Suprapubic skin (tissue), 4 donors: Measurements from ENCODE around the gene CENPO. TPM values are rescaled to one million over a fixed set of nuclear protein-coding genes. Genes with fewer than 3 reads are reported as not detected.

Source experiments
- DNase-seq, 2 donors: peaks; one replicate each; pipeline ENCODE4 v3.0.0-alpha.2; 2019; ENCODE audit warnings: low spot score in 2 of 2
- H3K27ac ChIP-seq: fragments of 200-600 bp; sonication (generic); one replicate; pipeline ENCODE4 v1.5.1; 2019
- H3K27me3 ChIP-seq: fragments of 200-600 bp; sonication (generic); one replicate; pipeline ENCODE4 v1.5.1; 2019
- H3K36me3 ChIP-seq: fragments of 200-600 bp; sonication (generic); one replicate; pipeline ENCODE4 v1.5.1; 2019
- H3K4me1 ChIP-seq: fragments of 200-600 bp; sonication (generic); one replicate; pipeline ENCODE4 v1.5.1; 2019
- H3K4me3 ChIP-seq: fragments of 200-600 bp; sonication (generic); one replicate; pipeline ENCODE4 v1.5.1; 2019; ENCODE audit warnings: mild to moderate bottlenecking
- H3K9me3 ChIP-seq: fragments of 200-600 bp; sonication (generic); one replicate; pipeline ENCODE4 v1.5.1; 2019
- CTCF ChIP-seq, 2 donors: fragments of 200-600 bp in 1 of 2; fragments of 450-650 bp in 1 of 2; sonication (generic) in 1 of 2; IDR thresholded peaks; one replicate each; pipeline ENCODE4 v1.5.1; 2016 to 2019; ENCODE audit warnings: antibody characterized with exemption in 2 of 2, mild to moderate bottlenecking in 1 of 2, moderate library complexity in 1 of 2
- EP300 ChIP-seq: sonication (generic); formaldehyde crosslinking; IDR thresholded peaks from one replicate; pipeline ENCODE4 v1.6.1; 2017; ENCODE audit warnings: antibody characterized with exemption
- POLR2A ChIP-seq, 2 donors: fragments of 450-650 bp; IDR thresholded peaks; one replicate each; pipeline ENCODE4 v1.6.1; 2017; ENCODE audit warnings: antibody characterized with exemption in 2 of 2, mild to moderate bottlenecking in 2 of 2, moderate library complexity in 2 of 2
- POLR2AphosphoS5 ChIP-seq, 3 donors: sonication (generic); formaldehyde crosslinking; IDR thresholded peaks; one replicate each; pipeline ENCODE4 v1.6.1; 2017; ENCODE audit warnings: antibody characterized with exemption in 3 of 3
- WGBS: methylation state at CpG from one replicate; pipeline ENCODE4 v1.1.5; 2018; 5-methylcytosine and 5-hydroxymethylcytosine counted together
- total RNA-seq, 4 donors: library from RNA; depleted of rRNA; stranded (reverse); fragments of >200 nt; gene quantifications; one replicate each; pipeline ENCODE4 v1.1.0, GENCODE V29; 2016

The CENPO gene
- total RNA-seq, 4 donors from 2014 or later = 3.5 to 12.2 (median 7.7) TPM

GRCh38 chr2:24853996-24854395, 60.8 kb downstream of the CENPO start:
- H3K4me1 ChIP-seq = peaks cover 11% of the 10 kb centered on the region
- TF ChIP-seq POLR2A (IDR thresholded peaks at IDR 0.05) = no peak
- no peak for TF ChIP-seq EP300
- H3K27ac ChIP-seq = peak overlapping the region; percentile 80
- no peaks in the 10 kb centered on the region for H3K27me3 ChIP-seq
- H3K9me3 ChIP-seq = no peaks in the 10 kb centered on the region
- 83% methylated on average over 3 of the region's 3 CpGs for WGBS
- H3K36me3 ChIP-seq = no peaks in the 10 kb centered on the region
- no peak for DNase-seq
- H3K4me3 ChIP-seq = no peak overlapping the region

- WGBS = 56% methylated on average over 8 of the region's 8 CpGs
- TF ChIP-seq EP300 (no peak), POLR2AphosphoS5 (IDR thresholded peaks at IDR 0.05) (no peak), POLR2A (IDR thresholded peaks at IDR 0.05) (no peak), CTCF (IDR thresholded peaks at IDR 0.05) (no peak)
Observed at GRCh38 chr2:24855022-24855622, 61.9 kb downstream of the CENPO start.

GRCh38 chr2:24855726-24856125, 62.5 kb downstream of the CENPO start:
- peak overlapping the region; percentile 80 for H3K27ac ChIP-seq
- H3K4me1 ChIP-seq = peaks cover 11% of the 10 kb centered on the region
- H3K36me3 ChIP-seq = no peaks in the 10 kb centered on the region
- H3K4me3 ChIP-seq = no peak overlapping the region
- WGBS = 50% methylated on average over 2 of the region's 4 CpGs
- TF ChIP-seq EP300 (no peak), POLR2AphosphoS5 (IDR thresholded peaks at IDR 0.05) (no peak), POLR2A (IDR thresholded peaks at IDR 0.05) (no peak), CTCF (IDR thresholded peaks at IDR 0.05) (no peak)
- no peak for DNase-seq
- H3K9me3 ChIP-seq = no peaks in the 10 kb centered on the region
- no peaks in the 10 kb centered on the region for H3K27me3 ChIP-seq

More at GRCh38 chr2:24855022-24855622, 61.9 kb downstream of the CENPO start:
- H3K27me3 ChIP-seq = no peaks in the 10 kb centered on the region
- H3K9me3 ChIP-seq = no peaks in the 10 kb centered on the region
- peaks cover 11% of the 10 kb centered on the region for H3K4me1 ChIP-seq
- no peak for DNase-seq
- H3K27ac ChIP-seq = peak overlapping the region; percentile 80
- H3K36me3 ChIP-seq = no peaks in the 10 kb centered on the region
- no peak overlapping the region for H3K4me3 ChIP-seq

GRCh38 chr2:24856791-24857211, 63.6 kb downstream of the CENPO start:
- 46% methylated on average over 4 of the region's 5 CpGs for WGBS
- Histone ChIP-seq H3K27ac (peak overlapping the region; percentile 80), H3K27me3 (no peaks in the 10 kb centered on the region), H3K4me1 (peaks cover 11% of the 10 kb centered on the region), H3K9me3 (no peaks in the 10 kb centered on the region), H3K4me3 (no peak overlapping the region), H3K36me3 (no peaks in the 10 kb centered on the region)
- TF ChIP-seq POLR2AphosphoS5 (IDR thresholded peaks at IDR 0.05) = no peak
- no peak for TF ChIP-seq POLR2A (IDR thresholded peaks at IDR 0.05)
- TF ChIP-seq CTCF (IDR thresholded peaks at IDR 0.05) = no peak
- no peak for TF ChIP-seq EP300
- no peak for DNase-seq

- H3K27ac ChIP-seq = no peak overlapping the region
- WGBS = 84% methylated on average over 6 of the region's 6 CpGs
- H3K4me3 ChIP-seq = no peak overlapping the region
- H3K4me1 ChIP-seq = peaks cover 11% of the 10 kb centered on the region
- H3K9me3 ChIP-seq = no peaks in the 10 kb centered on the region
- H3K36me3 ChIP-seq = no peaks in the 10 kb centered on the region
- DNase-seq = no peak
- no peaks in the 10 kb centered on the region for H3K27me3 ChIP-seq
- TF ChIP-seq POLR2AphosphoS5 (IDR thresholded peaks at IDR 0.05) (no peak), EP300 (no peak), CTCF (IDR thresholded peaks at IDR 0.05) (no peak), POLR2A (IDR thresholded peaks at IDR 0.05) (no peak)
Observed at GRCh38 chr2:24857746-24858145, 64.5 kb downstream of the CENPO start.

GRCh38 chr2:24858996-24859395, 65.8 kb downstream of the CENPO start:
- no peak for DNase-seq
- H3K27me3 ChIP-seq = no peaks in the 10 kb centered on the region
- H3K4me3 ChIP-seq = no peak overlapping the region
- no peak overlapping the region for H3K27ac ChIP-seq
- H3K36me3 ChIP-seq = no peaks in the 10 kb centered on the region
- peaks cover 11% of the 10 kb centered on the region for H3K4me1 ChIP-seq
- H3K9me3 ChIP-seq = no peaks in the 10 kb centered on the region
- WGBS = 86% methylated on average over 12 of the region's 13 CpGs
- TF ChIP-seq EP300 (no peak), POLR2AphosphoS5 (IDR thresholded peaks at IDR 0.05) (no peak), CTCF (IDR thresholded peaks at IDR 0.05) (no peak), POLR2A (IDR thresholded peaks at IDR 0.05) (no peak)
